MM.1S (cell line): ENCODE results near the gene ATG16L2.
A peak's percentile ranks its signal among the peaks of the same experiment; 100 is the strongest.

Source experiments
- DNase-seq: peaks from one replicate; pipeline ENCODE4 v3.0.0-alpha.2; 2015
- H2AFZ ChIP-seq: fragments of 300-600 bp; sonication (generic); 2 replicates; pipeline ENCODE4 v1.6.0; 2016; ENCODE audit warnings: antibody characterized with exemption, low read length
- H3F3A ChIP-seq: fragments of 300-600 bp; sonication (generic); 2 replicates; pipeline ENCODE4 v1.6.1; 2016; ENCODE audit warnings: mild to moderate bottlenecking, antibody characterized with exemption, low read length, moderate library complexity, mixed read lengths; ENCODE audit not compliant: insufficient read depth
- H3K27ac ChIP-seq: fragments of 300-600 bp; sonication (generic); 2 replicates; pipeline ENCODE4 v1.5.1; 2016; ENCODE audit warnings: mild to moderate bottlenecking, low read length
- H3K27me3 ChIP-seq: fragments of 300-600 bp; sonication (generic); replicated peaks from 2 replicates; pipeline ENCODE4 v1.6.0; 2016; ENCODE audit warnings: low read length; ENCODE audit not compliant: insufficient read depth
- H3K36me3 ChIP-seq: fragments of 300-600 bp; sonication (generic); replicated peaks from 2 replicates; pipeline ENCODE4 v1.6.1; 2016; ENCODE audit warnings: mild to moderate bottlenecking, low read length, mixed read lengths; ENCODE audit not compliant: insufficient read depth
- H3K4me1 ChIP-seq: fragments of 300-600 bp; sonication (generic); 2 replicates; pipeline ENCODE4 v1.6.1; 2016; ENCODE audit warnings: low read length, mixed read lengths
- H3K4me2 ChIP-seq: fragments of 300-600 bp; sonication (generic); 2 replicates; pipeline ENCODE4 v1.6.0; 2016; ENCODE audit warnings: low read depth, low read length
- H3K4me3 ChIP-seq: fragments of 300-600 bp; sonication (generic); 2 replicates; pipeline ENCODE4 v1.5.1; 2016; ENCODE audit warnings: low read length, mixed read lengths
- H3K79me2 ChIP-seq: fragments of 300-600 bp; sonication (generic); 2 replicates; pipeline ENCODE4 v1.6.1; 2016; ENCODE audit warnings: mixed run types, low read length, mixed read lengths
- H3K9ac ChIP-seq: fragments of 300-600 bp; sonication (generic); 2 replicates; pipeline ENCODE4 v1.6.1; 2016; ENCODE audit warnings: low read length, mixed read lengths
- H3K9me2 ChIP-seq: fragments of 300-600 bp; sonication (generic); replicated peaks from 2 replicates; pipeline ENCODE4 v1.6.1; 2016; ENCODE audit warnings: mild to moderate bottlenecking, low read length, mixed read lengths; ENCODE audit not compliant: insufficient read depth
- H3K9me3 ChIP-seq: fragments of 300-600 bp; sonication (generic); replicated peaks from 2 replicates; pipeline ENCODE4 v1.6.1; 2016; ENCODE audit warnings: mild to moderate bottlenecking, low read length, mixed read lengths; ENCODE audit not compliant: insufficient read depth
- H4K20me1 ChIP-seq: fragments of 300-600 bp; sonication (generic); 2 replicates; pipeline ENCODE4 v1.6.1; 2016; ENCODE audit warnings: mild to moderate bottlenecking, low read length, moderate library complexity, mixed read lengths; ENCODE audit not compliant: insufficient read depth
- EZH2 ChIP-seq: fragments of 300-600 bp; sonication (generic); optimal IDR thresholded peaks from 2 replicates; pipeline ENCODE3; 2017; ENCODE audit warnings: low read depth, mild to moderate bottlenecking, antibody characterized with exemption, low read length, mixed read lengths
- EZH2phosphoT487 ChIP-seq: fragments of 300-600 bp; sonication (generic); IDR thresholded peaks from 2 replicates; pipeline ENCODE4 v1.6.1; 2018; ENCODE audit warnings: antibody characterized with exemption, low read length
- TF ChIP-seq, protein P1 (sequence below): fragments of 300-600 bp; sonication (generic); IDR thresholded peaks from 2 replicates; pipeline ENCODE4 v1.5.1; 2016; ENCODE audit warnings: antibody characterized with exemption, low read length, mixed read lengths

ATG16L2 gene

DNA sequence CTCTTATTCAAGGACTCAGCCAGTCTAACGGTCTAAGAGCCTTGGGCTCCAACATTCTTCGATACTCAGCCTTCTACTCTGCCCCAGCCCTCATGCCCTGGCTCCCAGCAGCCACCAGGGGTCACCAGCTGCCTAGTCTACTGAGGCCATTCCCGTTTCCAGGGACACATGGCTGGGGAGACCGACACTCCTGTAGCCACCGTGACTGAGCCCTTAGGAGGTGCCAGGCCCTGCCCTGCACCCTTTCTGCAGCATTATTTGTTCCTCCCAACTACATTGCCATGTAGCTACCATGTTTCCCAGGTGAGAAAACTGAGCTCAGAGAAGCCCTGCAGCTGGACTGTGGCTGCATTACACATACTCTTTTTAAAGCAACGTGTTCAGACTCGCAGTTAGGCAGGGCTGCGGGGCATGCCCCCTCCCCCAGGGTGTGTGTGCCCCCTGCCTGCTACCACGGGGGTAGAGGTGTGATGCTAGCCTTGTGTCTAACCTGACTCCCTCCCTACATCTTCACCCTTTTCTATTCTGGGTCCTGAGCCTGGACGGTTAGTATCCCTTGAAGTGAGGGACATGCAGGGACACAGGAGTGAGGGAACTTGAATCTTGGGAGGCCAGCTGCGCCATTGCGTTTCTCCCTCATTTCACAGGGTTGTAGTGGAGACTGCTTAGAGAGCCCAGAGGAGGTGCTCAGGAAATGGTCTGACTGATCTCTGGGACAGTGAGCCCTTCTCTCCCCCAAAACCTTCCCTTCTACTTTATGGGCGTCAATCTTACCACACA lies 17.5 kb downstream of the ATG16L2 start:
- TF ChIP-seq, protein P1, sequence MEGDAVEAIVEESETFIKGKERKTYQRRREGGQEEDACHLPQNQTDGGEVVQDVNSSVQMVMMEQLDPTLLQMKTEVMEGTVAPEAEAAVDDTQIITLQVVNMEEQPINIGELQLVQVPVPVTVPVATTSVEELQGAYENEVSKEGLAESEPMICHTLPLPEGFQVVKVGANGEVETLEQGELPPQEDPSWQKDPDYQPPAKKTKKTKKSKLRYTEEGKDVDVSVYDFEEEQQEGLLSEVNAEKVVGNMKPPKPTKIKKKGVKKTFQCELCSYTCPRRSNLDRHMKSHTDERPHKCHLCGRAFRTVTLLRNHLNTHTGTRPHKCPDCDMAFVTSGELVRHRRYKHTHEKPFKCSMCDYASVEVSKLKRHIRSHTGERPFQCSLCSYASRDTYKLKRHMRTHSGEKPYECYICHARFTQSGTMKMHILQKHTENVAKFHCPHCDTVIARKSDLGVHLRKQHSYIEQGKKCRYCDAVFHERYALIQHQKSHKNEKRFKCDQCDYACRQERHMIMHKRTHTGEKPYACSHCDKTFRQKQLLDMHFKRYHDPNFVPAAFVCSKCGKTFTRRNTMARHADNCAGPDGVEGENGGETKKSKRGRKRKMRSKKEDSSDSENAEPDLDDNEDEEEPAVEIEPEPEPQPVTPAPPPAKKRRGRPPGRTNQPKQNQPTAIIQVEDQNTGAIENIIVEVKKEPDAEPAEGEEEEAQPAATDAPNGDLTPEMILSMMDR, result peak; percentile 72
- no peak for TF ChIP-seq EZH2
- no peak overlapping the region for H2AFZ ChIP-seq
- H3K27me3 ChIP-seq, result no peaks in the 10 kb centered on the region
- H3K9ac ChIP-seq, result no peak overlapping the region
- H3K9me2 ChIP-seq, result no peaks in the 10 kb centered on the region
- H3F3A ChIP-seq, result peaks cover 27% of the 10 kb centered on the region
- no peak overlapping the region for H3K4me3 ChIP-seq
- no peaks in the 10 kb centered on the region for H4K20me1 ChIP-seq
- no peaks in the 10 kb centered on the region for H3K36me3 ChIP-seq
- peaks cover 9% of the 10 kb centered on the region; the same call in 1 of the 2 replicates for H3K79me2 ChIP-seq
- peak; percentile 49 for DNase-seq
- no peak overlapping the region for H3K4me2 ChIP-seq
- H3K4me1 ChIP-seq, result peaks cover 32% of the 10 kb centered on the region
- no peak overlapping the region for H3K27ac ChIP-seq
- H3K9me3 ChIP-seq, result no peaks in the 10 kb centered on the region

DNA sequence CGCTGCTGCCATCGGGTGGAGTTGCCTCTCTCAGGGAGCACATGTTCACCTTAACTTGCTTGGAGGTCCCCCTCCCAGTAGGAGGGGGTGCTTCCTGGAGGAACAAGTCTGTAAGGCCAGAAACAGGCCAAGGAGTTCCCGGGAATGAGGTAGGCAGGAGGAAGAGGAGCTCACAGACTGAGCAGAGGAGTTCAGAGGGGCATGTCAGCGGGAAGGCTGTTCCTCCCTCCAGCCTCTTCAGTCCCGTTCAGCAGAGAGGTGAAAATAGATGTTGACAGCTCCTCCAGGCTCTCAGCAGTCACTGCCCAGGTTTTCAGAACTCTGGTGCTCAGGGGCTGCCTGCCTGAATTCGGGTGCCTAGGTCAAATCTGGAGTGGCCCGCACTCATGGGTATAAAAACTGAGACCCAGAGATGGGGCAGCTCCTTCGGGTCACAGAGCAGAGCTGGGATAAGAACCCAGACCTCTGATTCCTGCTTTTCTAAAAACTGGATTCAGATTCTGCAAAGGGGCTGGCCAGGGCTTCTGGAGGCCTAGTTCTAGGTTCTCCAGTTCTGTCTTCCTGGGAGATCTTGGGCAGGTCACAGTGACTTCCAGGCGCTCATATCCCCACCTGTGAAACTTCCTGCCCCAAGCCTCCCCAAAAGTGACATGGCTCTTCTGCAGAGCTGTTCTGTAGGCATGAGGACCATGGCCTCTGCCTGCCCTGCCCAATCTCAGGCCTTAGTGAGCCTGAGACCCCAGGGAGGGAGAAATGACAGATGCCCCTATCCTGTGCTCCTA lies 18.3 kb downstream of the ATG16L2 start:
- Histone ChIP-seq H3K27ac (no peak overlapping the region), H3F3A (peaks cover 23% of the 10 kb centered on the region), H3K79me2 (peaks cover 9% of the 10 kb centered on the region; the same call in 1 of the 2 replicates), H3K4me1 (peaks cover 27% of the 10 kb centered on the region), H3K27me3 (no peaks in the 10 kb centered on the region), H4K20me1 (no peaks in the 10 kb centered on the region), H3K4me2 (no peak overlapping the region), H3K4me3 (no peak overlapping the region), H3K9me3 (no peaks in the 10 kb centered on the region), H3K9me2 (no peaks in the 10 kb centered on the region), H3K9ac (no peak overlapping the region), H2AFZ (no peak overlapping the region), H3K36me3 (peaks cover 5% of the 10 kb centered on the region; the same call in 1 of the 2 replicates)
- no peak for DNase-seq
- TF ChIP-seq, protein P1, result no peak
- no peak for TF ChIP-seq EZH2phosphoT487
- TF ChIP-seq EZH2, result no peak

DNA sequence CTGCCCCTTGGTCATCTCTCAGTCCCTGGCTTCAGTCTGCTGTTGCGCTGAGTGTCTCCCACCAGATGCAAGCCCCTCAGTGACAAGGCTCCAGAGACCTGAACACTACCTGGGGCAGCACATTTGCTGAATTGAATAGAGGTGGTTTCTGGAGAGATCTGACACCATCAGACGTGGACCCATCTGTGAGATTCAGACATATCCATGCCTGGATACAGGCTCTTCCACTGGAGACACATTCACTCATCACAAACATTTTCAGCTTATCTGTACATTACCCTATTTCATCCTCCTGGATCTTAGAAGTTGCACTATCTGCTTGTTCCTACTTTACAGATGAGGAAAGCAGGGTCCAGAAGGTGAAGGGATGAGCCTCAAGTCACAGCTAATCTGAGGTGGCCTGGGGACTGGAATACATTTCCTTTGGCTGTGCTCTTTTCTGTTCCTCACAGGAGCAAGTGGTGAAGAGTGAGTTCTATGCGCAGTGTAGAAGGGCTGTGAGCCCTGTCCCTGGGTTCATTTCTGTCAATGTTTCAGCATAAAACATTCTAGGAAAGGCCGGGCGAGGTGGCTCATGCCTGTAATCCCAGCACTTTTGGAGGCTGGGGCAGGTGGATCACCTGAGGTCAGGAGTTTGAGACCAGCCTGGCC lies 19.0 kb downstream of the ATG16L2 start:
- Histone ChIP-seq H3F3A (peaks cover 18% of the 10 kb centered on the region), H3K27ac (no peak overlapping the region), H3K36me3 (peaks cover 5% of the 10 kb centered on the region; the same call in 1 of the 2 replicates), H3K9ac (no peak overlapping the region), H3K4me1 (peaks cover 22% of the 10 kb centered on the region), H3K4me3 (no peak overlapping the region), H3K9me3 (no peaks in the 10 kb centered on the region), H3K4me2 (no peak overlapping the region), H3K27me3 (no peaks in the 10 kb centered on the region), H4K20me1 (no peaks in the 10 kb centered on the region), H3K9me2 (no peaks in the 10 kb centered on the region), H2AFZ (no peak overlapping the region), H3K79me2 (peaks cover 9% of the 10 kb centered on the region; the same call in 1 of the 2 replicates)
- DNase-seq, result no peak
- no peak for TF ChIP-seq EZH2
- TF ChIP-seq, protein P1, result no peak
